Activated T-cell treated with anti-CD3 and anti-CD28 coated beads, Interleukin-2, amount 50 U/mL, for 4 hours (primary cell): ENCODE results near the gene UQCR11. TPM values are rescaled to one million over a fixed set of nuclear protein-coding genes. Genes with fewer than 3 reads are reported as not detected.

ENCODE experiments used
- ATAC-seq, 2 donors: fragments of 200-7000 bp; cut with Tn5 transposase; one replicate each; pipeline ENCODE4 v1.10.0; 2021
- DNase-seq: peaks from one replicate; pipeline ENCODE4 v3.0.0-alpha.2; 2020
- H3K27me3 Mint-ChIP-seq: one replicate; pipeline ENCODE4 v1.8.0; 2021; ENCODE audit warnings: low read depth, mixed read lengths
- H3K36me3 Mint-ChIP-seq: one replicate; pipeline ENCODE4 v1.8.0; 2022; ENCODE audit warnings: mixed read lengths; ENCODE audit not compliant: insufficient read depth
- H3K4me1 Mint-ChIP-seq: one replicate; pipeline ENCODE4 v1.8.0; 2021; ENCODE audit warnings: low read depth, mixed read lengths
- H3K4me3 Mint-ChIP-seq: one replicate; pipeline ENCODE4 v1.8.0; 2021; ENCODE audit warnings: mild to moderate bottlenecking, moderate library complexity, mixed read lengths
- H3K9me3 Mint-ChIP-seq: one replicate; pipeline ENCODE4 v1.8.0; 2021; ENCODE audit warnings: mixed read lengths
- total RNA-seq, 3 donors: library from RNA; stranded (reverse); gene quantifications; one replicate each; pipeline ENCODE4 v1.2.1, GENCODE V29; 2021

Gene UQCR11
- total RNA-seq, 3 donors from 2014 or later = 226 to 252 (median 250) TPM

- peaks cover 6% of the 10 kb centered on the region for H3K36me3 Mint-ChIP-seq
- no peaks in the 10 kb centered on the region for H3K4me1 Mint-ChIP-seq
- no peaks in the 10 kb centered on the region for H3K9me3 Mint-ChIP-seq
- H3K4me3 Mint-ChIP-seq = no peak overlapping the region
- H3K27me3 Mint-ChIP-seq = no peaks in the 10 kb centered on the region
- no peak for ATAC-seq
- no peak for DNase-seq
Observed at GRCh38 chr19:1577929-1578618, 27.2 kb downstream of the UQCR11 start.

- Mint-ChIP-seq H3K4me3 (no peak overlapping the region), H3K27me3 (no peaks in the 10 kb centered on the region), H3K9me3 (no peaks in the 10 kb centered on the region), H3K4me1 (no peaks in the 10 kb centered on the region), H3K36me3 (peaks cover 6% of the 10 kb centered on the region)
- no peak for DNase-seq
- no peak for ATAC-seq
Observed at GRCh38 chr19:1577090-1577928, 28.0 kb downstream of the UQCR11 start.

GRCh38 chr19:1576242-1577089, 28.8 kb downstream of the UQCR11 start:
- Mint-ChIP-seq H3K4me3 (no peak overlapping the region), H3K27me3 (no peaks in the 10 kb centered on the region), H3K4me1 (no peaks in the 10 kb centered on the region), H3K9me3 (no peaks in the 10 kb centered on the region), H3K36me3 (peaks cover 6% of the 10 kb centered on the region)
- ATAC-seq = no peak
- DNase-seq = no peak

GRCh38 chr19:1575323-1576241, 29.7 kb downstream of the UQCR11 start:
- ATAC-seq (no peak), DNase-seq (no peak)
- Mint-ChIP-seq H3K9me3 (no peaks in the 10 kb centered on the region), H3K36me3 (peaks cover 5% of the 10 kb centered on the region), H3K4me1 (no peaks in the 10 kb centered on the region), H3K27me3 (no peaks in the 10 kb centered on the region), H3K4me3 (no peak overlapping the region)

- no peaks in the 10 kb centered on the region for H3K9me3 Mint-ChIP-seq
- H3K27me3 Mint-ChIP-seq = peaks cover 5% of the 10 kb centered on the region
- ATAC-seq (no peak), DNase-seq (no peak)
- H3K4me1 Mint-ChIP-seq = peaks cover 1% of the 10 kb centered on the region
- H3K36me3 Mint-ChIP-seq = peaks cover 2% of the 10 kb centered on the region
- no peak overlapping the region for H3K4me3 Mint-ChIP-seq
Observed at GRCh38 chr19:1574354-1575136, 30.7 kb downstream of the UQCR11 start.

GRCh38 chr19:1572795-1573194, 32.5 kb downstream of the UQCR11 start:
- Mint-ChIP-seq H3K4me1 (peaks cover 4% of the 10 kb centered on the region), H3K4me3 (no peak overlapping the region), H3K9me3 (no peaks in the 10 kb centered on the region), H3K36me3 (no peaks in the 10 kb centered on the region), H3K27me3 (peaks cover 5% of the 10 kb centered on the region)
- DNase-seq (no peak), ATAC-seq (no peak)

- H3K9me3 Mint-ChIP-seq = no peaks in the 10 kb centered on the region
- no peak for ATAC-seq
- H3K4me1 Mint-ChIP-seq = peaks cover 4% of the 10 kb centered on the region
- H3K4me3 Mint-ChIP-seq = no peak overlapping the region
- peaks cover 5% of the 10 kb centered on the region for H3K27me3 Mint-ChIP-seq
- H3K36me3 Mint-ChIP-seq = no peaks in the 10 kb centered on the region
- no peak for DNase-seq
Observed at GRCh38 chr19:1571358-1571757, 33.9 kb downstream of the UQCR11 start.

- Mint-ChIP-seq H3K4me3 (no peak overlapping the region), H3K9me3 (no peaks in the 10 kb centered on the region), H3K4me1 (peaks cover 4% of the 10 kb centered on the region), H3K27me3 (peaks cover 5% of the 10 kb centered on the region), H3K36me3 (no peaks in the 10 kb centered on the region)
- ATAC-seq (no peak), DNase-seq (no peak)
Observed at GRCh38 chr19:1570836-1571235, 34.4 kb downstream of the UQCR11 start.

- Mint-ChIP-seq H3K4me3 (peak overlapping the region; percentile 21), H3K4me1 (peaks cover 4% of the 10 kb centered on the region), H3K36me3 (no peaks in the 10 kb centered on the region), H3K9me3 (no peaks in the 10 kb centered on the region), H3K27me3 (peaks cover 5% of the 10 kb centered on the region)
- ATAC-seq = no peak
- no peak for DNase-seq
Observed at GRCh38 chr19:1569997-1570396, 35.3 kb downstream of the UQCR11 start.

- ATAC-seq (peak; percentile 86 to 94), DNase-seq (peak; percentile 82)
- Mint-ChIP-seq H3K4me1 (peaks cover 4% of the 10 kb centered on the region), H3K9me3 (no peaks in the 10 kb centered on the region), H3K27me3 (peaks cover 5% of the 10 kb centered on the region), H3K36me3 (no peaks in the 10 kb centered on the region), H3K4me3 (peak within 1 kb of the TSS; percentile 33)
Observed at GRCh38 chr19:1568320-1569019, 36.8 kb downstream of the UQCR11 start, which contains the start of gene MEX3D. TSS of gene MEX3D (minus strand) at chr19:1568325. CDS start at chr19:1568058, 267 bp downstream.

- Mint-ChIP-seq H3K27me3 (peaks cover 5% of the 10 kb centered on the region), H3K9me3 (no peaks in the 10 kb centered on the region), H3K4me1 (peaks cover 4% of the 10 kb centered on the region), H3K4me3 (no peak overlapping the region), H3K36me3 (no peaks in the 10 kb centered on the region)
- peak in 1 of 2 donors; percentile 36 for ATAC-seq
- no peak for DNase-seq
Observed at GRCh38 chr19:1567848-1568227, 37.4 kb downstream of the UQCR11 start.

GRCh38 chr19:1567116-1567847, 38.0 kb downstream of the UQCR11 start:
- Mint-ChIP-seq H3K27me3 (peaks cover 5% of the 10 kb centered on the region), H3K4me1 (peaks cover 4% of the 10 kb centered on the region), H3K9me3 (no peaks in the 10 kb centered on the region), H3K36me3 (no peaks in the 10 kb centered on the region), H3K4me3 (peak overlapping the region; percentile 33)
- ATAC-seq = peak; percentile 3 to 13
- DNase-seq = no peak
